OCI-LY3 (cell line): ENCODE measurements around the gene INSL4.

Source experiments
- EZH2phosphoT487 ChIP-seq: fragments of 200-600 bp; shearing (Covaris generic); IDR thresholded peaks from 2 replicates; pipeline ENCODE4 v1.6.1; 2018; ENCODE audit warnings: antibody characterized with exemption, mixed run types, low read depth
- TF ChIP-seq, protein P1 (sequence below): fragments of 200-600, 300-600 bp; sonication (generic); IDR thresholded peaks from 2 replicates; pipeline ENCODE4 v1.5.1; 2014; ENCODE audit warnings: antibody characterized with exemption, low read length, low read depth

DNA sequence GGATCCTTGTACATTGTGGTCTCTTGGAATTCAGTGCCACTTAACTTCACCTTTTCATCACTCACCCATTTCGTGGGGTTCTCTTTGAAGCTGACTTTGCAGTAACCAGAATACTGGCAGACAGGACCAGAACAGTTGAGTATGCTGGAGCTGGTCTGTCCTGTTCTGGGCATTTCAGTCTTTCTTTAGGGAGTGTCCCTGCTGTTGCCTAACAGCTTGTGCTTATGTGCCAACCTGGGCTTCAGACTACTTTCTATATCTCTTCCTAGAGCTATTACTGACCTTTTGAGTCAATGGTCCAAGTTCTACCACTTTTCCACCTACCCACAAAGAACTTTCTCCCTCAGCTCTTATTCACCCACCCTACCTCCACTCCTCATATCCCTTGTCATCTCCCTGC, 35.8 kb upstream of the INSL4 start:
- TF ChIP-seq, protein P1, sequence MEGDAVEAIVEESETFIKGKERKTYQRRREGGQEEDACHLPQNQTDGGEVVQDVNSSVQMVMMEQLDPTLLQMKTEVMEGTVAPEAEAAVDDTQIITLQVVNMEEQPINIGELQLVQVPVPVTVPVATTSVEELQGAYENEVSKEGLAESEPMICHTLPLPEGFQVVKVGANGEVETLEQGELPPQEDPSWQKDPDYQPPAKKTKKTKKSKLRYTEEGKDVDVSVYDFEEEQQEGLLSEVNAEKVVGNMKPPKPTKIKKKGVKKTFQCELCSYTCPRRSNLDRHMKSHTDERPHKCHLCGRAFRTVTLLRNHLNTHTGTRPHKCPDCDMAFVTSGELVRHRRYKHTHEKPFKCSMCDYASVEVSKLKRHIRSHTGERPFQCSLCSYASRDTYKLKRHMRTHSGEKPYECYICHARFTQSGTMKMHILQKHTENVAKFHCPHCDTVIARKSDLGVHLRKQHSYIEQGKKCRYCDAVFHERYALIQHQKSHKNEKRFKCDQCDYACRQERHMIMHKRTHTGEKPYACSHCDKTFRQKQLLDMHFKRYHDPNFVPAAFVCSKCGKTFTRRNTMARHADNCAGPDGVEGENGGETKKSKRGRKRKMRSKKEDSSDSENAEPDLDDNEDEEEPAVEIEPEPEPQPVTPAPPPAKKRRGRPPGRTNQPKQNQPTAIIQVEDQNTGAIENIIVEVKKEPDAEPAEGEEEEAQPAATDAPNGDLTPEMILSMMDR: no peak
- no peak for TF ChIP-seq EZH2phosphoT487
